Lower lobe of right lung (tissue), 2 donors: Measurements from ENCODE around the gene RAD51B. TPM values are rescaled to one million over a fixed set of nuclear protein-coding genes. Genes with fewer than 3 reads are reported as not detected.

Experiments
- ATAC-seq, 2 donors: fragments of 200-7000 bp; cut with Tn5 transposase; one replicate each; pipeline ENCODE4 v1.9.1; 2020 to 2022; ENCODE audit warnings: mild to moderate bottlenecking in 2 of 2, moderate library complexity in 2 of 2
- DNase-seq: peaks from one replicate; pipeline ENCODE4 v3.0.0-alpha.2; 2020
- H3K27ac ChIP-seq: fragments of 200-600 bp; one replicate; pipeline ENCODE4 v1.8.0; 2022
- H3K27me3 ChIP-seq: fragments of 200-600 bp; one replicate; pipeline ENCODE4 v1.8.0; 2022; ENCODE audit warnings: low read depth
- H3K36me3 ChIP-seq: fragments of 200-600 bp; one replicate; pipeline ENCODE4 v1.8.0; 2022; ENCODE audit warnings: mild to moderate bottlenecking
- H3K4me1 ChIP-seq: fragments of 200-600 bp; one replicate; pipeline ENCODE4 v1.8.0; 2022
- H3K4me3 ChIP-seq: fragments of 200-600 bp; one replicate; pipeline ENCODE4 v1.8.0; 2022; ENCODE audit warnings: mild to moderate bottlenecking
- H3K9me3 ChIP-seq: fragments of 200-600 bp; one replicate; pipeline ENCODE4 v1.8.0; 2022
- CTCF ChIP-seq: fragments of 200-600 bp; IDR thresholded peaks from one replicate; pipeline ENCODE4 v1.8.0; 2022; ENCODE audit warnings: antibody characterized with exemption, mild to moderate bottlenecking
- intact Hi-C: fragments of 100-400 bp; cut with DNase I; formaldehyde crosslinking; loops from one replicate; pipeline ENCODE4 v1.11.0; 2022
- total RNA-seq: library from RNA; stranded (reverse); fragmentation: NEBNext Ultra II Directional; extraction: Animal tissue kit (Norgen Biotek cat#: 25700); gene quantifications from one replicate; pipeline ENCODE4 v1.2.1, GENCODE V29; 2021
- donor health status: DM: no; HTN: yes; CAD: no; lungs with severe emphysema.

The RAD51B gene
- total RNA-seq, 1 donor from 2014 or later: 22.2 TPM

GRCh38 chr14:68667313-68667791 is 847.8 kb downstream of the RAD51B start:
- ATAC-seq: no peak
- Histone ChIP-seq H3K9me3 (no peaks in the 10 kb centered on the region), H3K4me1 (peaks cover 76% of the 10 kb centered on the region), H3K27me3 (no peaks in the 10 kb centered on the region), H3K36me3 (no peaks in the 10 kb centered on the region), H3K4me3 (no peak overlapping the region), H3K27ac (peak overlapping the region; percentile 2)
- DNase-seq: no peak
- intact Hi-C loops: no loop called here
- no peak for TF ChIP-seq CTCF

GRCh38 chr14:68668028-68668427 is 848.4 kb downstream of the RAD51B start:
- Histone ChIP-seq H3K4me1 (peaks cover 79% of the 10 kb centered on the region), H3K27ac (peak overlapping the region; percentile 2), H3K9me3 (no peaks in the 10 kb centered on the region), H3K36me3 (no peaks in the 10 kb centered on the region), H3K4me3 (no peak overlapping the region), H3K27me3 (no peaks in the 10 kb centered on the region)
- DNase-seq (no peak), ATAC-seq (no peak)
- intact Hi-C loops: no loop called here
- no peak for TF ChIP-seq CTCF

- peaks cover 75% of the 10 kb centered on the region for H3K4me1 ChIP-seq
- no peaks in the 10 kb centered on the region for H3K36me3 ChIP-seq
- no peak overlapping the region for H3K4me3 ChIP-seq
- DNase-seq: no peak
- no peak for ATAC-seq
- TF ChIP-seq CTCF: no peak
- no peaks in the 10 kb centered on the region for H3K27me3 ChIP-seq
- H3K9me3 ChIP-seq: no peaks in the 10 kb centered on the region
- H3K27ac ChIP-seq: peak overlapping the region; percentile 63
- intact Hi-C loops: no loop called here
Observed at GRCh38 chr14:68668531-68668930, 849.0 kb downstream of the RAD51B start.

- Histone ChIP-seq H3K27me3 (no peaks in the 10 kb centered on the region), H3K4me1 (peaks cover 70% of the 10 kb centered on the region), H3K9me3 (no peaks in the 10 kb centered on the region), H3K36me3 (no peaks in the 10 kb centered on the region), H3K4me3 (no peak overlapping the region), H3K27ac (peak overlapping the region; percentile 63)
- DNase-seq (no peak), ATAC-seq (peak in 1 of 2 donors; percentile 34)
- TF ChIP-seq CTCF: no peak
- intact Hi-C loops: no loop called here
Observed at GRCh38 chr14:68669111-68669511, 849.5 kb downstream of the RAD51B start.

GRCh38 chr14:68669603-68670358 is 850.2 kb downstream of the RAD51B start:
- ATAC-seq: peak in 1 of 2 donors; percentile 31
- H3K4me1 ChIP-seq: peaks cover 70% of the 10 kb centered on the region
- TF ChIP-seq CTCF: no peak

More at GRCh38 chr14:68669603-68670358, 850.2 kb downstream of the RAD51B start:
- Histone ChIP-seq H3K27me3 (no peaks in the 10 kb centered on the region), H3K9me3 (no peaks in the 10 kb centered on the region), H3K27ac (peak overlapping the region; percentile 63), H3K36me3 (no peaks in the 10 kb centered on the region), H3K4me3 (no peak overlapping the region)
- intact Hi-C loops: no loop called here
- no peak for DNase-seq
